GM18507 (cell line): ENCODE results near the gene TEX35.
"Not testable (repeated sequence)": the region's sequence is repeated elsewhere in the genome, so short reads cannot be mapped to it uniquely, and the experiment has no call there.

Experiments
- DNase-seq: peaks from one replicate; pipeline ENCODE4 v3.0.0; 2011; ENCODE audit warnings: low read depth; ENCODE audit not compliant: insufficient read length; ENCODE audit errors: extremely low spot score
- FAIRE-seq: peaks from 2 replicates; lab custom pipeline; 2011; peaks lifted over from hg19 to GRCh38; lab: Jason Lieb, UNC

The TEX35 gene

DNA sequence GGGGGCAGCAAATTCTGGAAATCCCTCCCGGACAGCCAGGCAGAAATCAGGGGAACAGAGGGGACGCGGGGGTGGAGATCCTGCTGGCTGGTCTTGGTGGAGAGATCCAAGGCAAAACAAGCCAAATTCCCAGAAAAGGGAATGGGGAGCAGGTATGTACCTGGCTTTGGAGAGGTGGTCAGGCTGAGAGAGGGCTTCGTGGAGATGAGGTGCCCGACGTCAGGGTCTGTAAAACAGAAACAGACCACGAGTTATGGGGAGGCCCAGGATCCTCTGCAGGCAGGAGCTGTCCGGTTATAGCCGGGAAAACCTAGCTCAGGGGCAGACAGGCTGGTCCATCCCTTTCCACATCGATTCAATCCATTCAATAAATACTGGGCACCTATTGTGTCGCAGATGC, 20.6 kb upstream of the TEX35 start:
- DNase-seq (no peak), FAIRE-seq (no peak)

DNA sequence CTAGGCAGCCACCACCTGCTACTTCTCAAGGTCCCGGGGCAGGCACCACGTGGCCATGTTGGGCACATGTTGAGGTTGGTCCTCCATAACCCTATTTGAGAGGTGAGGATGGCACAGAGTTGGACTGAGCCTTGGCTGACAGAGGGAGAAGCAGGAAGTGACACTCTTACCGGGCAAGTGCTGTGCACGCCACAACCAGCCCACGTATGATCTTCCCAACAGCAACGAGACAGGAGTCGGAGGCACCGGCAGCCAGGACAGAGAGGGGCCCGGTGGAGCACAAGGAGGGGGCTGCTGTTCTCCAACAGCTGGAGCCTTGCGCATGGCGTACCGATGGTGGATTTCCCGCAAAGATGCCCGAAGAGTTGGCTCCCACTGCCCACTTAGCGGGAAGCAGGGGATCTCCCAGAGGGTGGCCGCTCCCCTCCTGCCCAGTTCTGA, 19.6 kb upstream of the TEX35 start:
- FAIRE-seq (no peak), DNase-seq (no peak)

DNA sequence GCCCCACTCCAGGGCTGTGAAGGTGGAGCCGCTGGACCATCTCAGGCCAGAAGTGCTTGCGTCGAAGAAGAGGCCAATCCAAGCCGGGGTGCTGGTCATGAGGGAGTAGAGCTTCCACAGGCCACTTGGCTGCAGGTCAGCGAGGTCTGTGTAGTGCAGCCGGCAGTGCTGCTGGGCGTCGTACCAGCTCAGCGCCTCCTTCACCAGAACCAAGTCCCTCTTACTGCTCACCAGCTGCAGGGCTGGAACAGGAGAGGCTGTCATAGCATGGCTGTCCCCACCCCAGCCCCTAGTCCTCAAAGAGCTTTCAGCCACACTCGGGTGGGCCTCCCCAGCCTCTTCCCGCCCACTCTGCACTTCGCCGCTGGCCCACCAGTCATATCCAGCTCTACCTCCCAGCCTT, 18.3 kb upstream of the TEX35 start:
- FAIRE-seq (no peak), DNase-seq (no peak)

DNA sequence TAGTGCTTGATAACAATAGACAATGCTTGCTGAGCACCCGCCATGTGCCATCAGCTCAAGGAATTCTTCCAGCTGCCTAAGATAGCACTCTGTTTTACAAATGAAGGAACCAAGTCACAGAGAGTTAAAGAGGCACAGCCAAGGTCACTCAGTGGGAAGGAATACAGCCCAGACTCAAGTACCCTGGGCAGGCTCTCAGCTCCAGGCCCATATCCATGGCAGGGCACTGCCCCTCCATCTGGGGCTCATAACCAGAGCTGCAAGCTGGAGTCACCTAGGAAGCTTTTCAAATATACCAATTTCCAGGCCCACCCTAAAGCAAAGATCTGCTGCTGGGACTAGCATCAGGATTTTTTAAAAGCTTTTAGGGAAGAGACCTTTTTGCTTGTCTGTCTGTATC, 17.8 kb upstream of the TEX35 start:
- FAIRE-seq, result no peak
- DNase-seq, result no peak

DNA sequence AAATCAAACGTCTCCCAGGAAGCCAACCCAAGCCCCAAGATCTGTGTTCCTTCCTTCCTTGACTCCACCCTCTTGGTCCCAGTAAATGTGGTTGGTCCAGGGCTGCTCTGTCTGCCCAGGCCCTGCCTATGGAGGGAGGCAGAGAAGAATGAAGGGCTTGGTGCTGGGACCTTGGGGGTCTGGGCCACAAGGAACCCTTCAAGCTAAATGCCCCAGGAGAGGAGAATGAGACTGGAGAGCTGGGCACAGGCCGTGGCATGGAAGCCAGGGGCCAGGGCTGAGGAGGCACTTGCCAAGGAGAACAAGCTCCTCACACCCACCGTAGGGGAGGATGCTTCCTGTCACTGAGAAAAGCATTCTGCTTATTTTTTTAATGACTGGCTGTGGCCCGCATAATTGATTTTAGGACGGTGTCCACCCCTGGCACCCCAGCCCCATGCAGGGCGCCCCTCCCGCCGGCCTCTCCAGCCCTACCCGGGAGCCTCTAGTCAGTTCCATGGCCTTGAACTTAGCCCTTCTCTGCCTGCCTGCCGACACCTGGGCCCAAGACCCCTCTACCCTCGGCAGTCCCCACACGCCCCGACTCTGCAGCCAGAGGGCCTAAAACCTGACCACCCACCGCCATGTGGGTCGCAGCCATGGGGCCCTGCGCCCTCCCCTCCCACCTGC, 17.0 kb upstream of the TEX35 start:
- no peak for FAIRE-seq
- no peak for DNase-seq

DNA sequence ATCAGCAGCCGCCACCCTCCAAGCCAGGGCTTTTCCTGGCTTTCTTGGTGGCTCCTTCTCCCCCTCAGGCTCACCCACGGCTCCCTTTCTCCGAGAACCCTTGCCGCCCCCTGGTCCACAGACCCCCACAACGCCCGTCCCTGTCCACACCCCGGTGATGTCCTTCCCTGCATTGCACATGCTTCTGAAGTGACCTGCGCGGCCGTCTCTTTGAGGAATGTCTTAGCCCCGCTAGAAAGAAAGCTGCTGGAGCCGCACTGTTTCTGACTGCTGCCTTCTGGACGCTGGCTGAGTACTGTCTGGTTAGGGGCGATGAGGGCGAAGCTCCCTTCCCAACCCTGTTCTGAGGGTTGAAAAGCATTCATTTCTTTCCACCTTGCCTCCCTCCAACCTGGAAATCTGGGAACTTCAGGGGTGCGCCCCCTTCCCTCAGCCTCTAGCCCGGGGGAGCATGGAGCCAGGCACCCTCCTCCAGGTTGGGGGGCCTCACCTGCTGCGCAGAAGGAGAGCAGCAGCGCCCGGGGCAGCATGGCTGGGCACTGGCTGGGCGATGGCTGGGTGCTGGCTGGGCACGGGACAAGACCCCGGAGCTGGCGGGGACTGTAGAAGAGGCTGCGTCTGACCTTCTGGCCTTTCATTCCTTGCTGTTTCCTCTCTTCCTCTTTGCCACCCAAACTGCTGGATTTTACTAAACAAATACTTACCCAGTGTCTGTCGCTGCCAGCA, 16.3 kb upstream of the TEX35 start, which contains the start of gene CLEC20A:
Gene CLEC20A, minus strand, starts transcription at position 555 of the 726 bp plus-strand sequence. Its CDS starts 25 bp downstream, at position 530.
- no peak for DNase-seq
- no peak for FAIRE-seq

DNA sequence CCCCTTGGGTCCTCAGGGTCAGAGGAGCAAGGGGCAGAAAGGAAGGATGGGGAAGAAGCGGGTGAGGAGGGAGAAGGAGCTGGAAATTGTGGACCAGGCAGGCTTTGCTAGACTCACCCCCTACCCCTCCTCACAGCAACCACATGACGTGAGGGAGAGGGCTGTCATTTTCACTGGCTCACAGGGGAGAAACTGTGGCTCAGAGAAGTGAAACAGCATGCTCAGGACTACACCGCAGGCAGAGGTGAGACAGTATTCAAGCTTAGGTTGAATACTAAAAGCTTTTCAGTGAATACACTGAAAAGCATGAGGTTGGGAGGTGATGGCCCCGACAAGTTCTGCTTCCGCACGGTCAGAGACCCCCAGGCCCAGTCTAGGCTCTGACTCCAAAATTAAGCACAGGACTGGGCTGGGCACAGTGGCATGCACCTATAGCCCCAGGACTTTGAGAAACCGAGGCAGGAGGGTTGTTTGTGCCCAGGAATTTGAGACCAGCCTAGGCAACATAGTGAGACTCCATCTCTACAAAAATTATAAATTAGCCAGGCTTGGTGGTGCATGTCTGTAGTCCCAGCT, 14.9 kb upstream of the TEX35 start:
- FAIRE-seq (no peak), DNase-seq (no peak)

DNA sequence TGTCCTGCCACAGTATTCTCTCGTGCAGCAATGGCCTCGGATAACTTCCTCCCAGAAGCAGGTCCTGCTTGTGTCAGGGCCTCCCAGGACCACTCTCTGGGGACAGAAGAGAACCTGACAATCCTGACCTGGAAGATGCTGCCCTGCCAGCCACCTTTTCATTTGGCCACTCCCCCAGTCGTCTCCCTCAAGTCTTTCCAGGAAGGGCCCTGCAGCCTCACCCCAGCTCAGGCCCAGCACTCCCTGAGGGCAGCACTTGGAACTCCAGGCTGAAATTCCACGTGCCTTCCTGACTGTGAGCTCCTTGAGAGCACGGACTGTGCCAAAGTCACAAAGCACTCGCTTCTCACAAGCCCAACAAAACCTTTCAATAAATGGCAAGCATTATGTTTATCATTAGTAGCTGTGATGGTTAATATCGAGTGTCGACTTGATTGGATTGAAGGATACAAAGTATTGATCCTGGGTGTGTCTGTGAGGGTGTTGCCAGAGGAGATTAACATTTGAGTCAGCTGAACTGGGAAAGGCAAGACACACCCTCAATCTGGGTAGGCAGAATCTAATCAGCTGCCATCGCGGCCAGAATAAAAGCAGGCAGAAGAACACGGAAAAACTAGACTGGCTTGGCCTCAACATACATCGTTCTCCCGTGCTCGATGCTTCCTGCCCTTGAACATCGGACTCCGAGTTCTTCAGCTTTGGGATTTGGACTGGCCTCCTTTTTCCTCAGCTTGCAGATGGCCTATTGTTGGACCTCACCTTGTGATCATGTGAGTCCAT, 13.8 kb upstream of the TEX35 start:
- no peak for DNase-seq
- FAIRE-seq, result no peak

DNA sequence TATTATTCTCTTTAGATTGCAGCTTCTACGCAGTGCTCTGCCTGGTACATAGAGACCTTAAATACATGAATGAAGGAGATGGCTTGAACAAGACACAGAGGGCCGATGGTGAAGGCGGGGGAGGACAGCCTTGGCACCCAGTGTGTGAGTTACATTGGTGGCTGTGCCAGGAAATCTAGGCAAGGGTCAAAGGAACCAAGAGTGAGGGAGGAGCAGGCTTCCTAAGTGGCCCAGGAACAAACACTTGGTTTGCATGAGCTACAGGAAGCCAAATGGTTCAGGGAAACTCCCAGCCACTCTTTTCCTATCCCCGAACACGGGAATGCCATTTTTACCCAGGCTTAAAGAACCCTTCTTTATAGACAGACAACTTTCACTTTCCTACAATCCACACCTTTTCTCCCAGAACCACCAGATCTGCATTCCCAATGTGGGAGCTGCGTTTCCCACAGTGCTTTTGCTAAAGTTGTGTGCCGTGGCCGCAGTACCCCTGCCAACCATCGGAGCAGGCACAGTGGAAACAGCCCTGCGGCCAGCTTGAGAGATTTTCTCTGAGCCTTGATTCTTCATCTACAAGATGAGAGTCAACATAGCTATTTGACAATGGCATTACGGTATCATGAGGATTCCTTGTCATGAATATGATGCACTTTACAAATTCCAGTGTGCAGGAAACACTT, 12.7 kb upstream of the TEX35 start:
- DNase-seq (no peak), FAIRE-seq (no peak)

DNA sequence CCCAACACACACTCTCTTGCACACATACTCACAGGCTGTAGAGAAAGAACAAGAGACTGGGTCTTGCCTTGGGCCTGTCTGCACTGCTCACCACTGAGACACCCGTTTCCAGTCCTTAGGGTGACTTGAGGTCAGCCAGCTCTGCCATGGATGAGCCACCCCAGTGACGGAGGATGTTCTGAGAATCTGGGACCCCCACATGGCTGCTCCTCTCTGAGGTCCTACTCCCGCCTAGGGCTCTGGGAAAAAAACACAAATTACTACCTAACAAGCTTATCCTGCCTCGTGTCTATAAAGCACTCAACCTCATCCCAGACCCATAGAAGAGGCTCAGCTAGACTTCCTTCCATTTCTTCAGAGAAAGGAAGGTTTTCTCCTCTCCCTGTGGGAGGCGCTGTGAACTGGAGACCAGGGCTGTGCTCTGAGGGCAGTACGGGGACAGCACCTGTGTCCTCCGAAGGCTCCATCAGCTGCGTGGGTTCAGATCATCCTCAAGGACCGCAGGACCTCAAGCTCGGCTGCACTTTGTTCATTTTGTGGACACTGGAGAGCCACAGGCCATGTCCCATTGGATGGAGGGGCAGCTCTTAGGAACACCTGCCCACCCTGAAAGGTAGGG, 11.9 kb upstream of the TEX35 start:
- DNase-seq (no peak), FAIRE-seq (no peak)

DNA sequence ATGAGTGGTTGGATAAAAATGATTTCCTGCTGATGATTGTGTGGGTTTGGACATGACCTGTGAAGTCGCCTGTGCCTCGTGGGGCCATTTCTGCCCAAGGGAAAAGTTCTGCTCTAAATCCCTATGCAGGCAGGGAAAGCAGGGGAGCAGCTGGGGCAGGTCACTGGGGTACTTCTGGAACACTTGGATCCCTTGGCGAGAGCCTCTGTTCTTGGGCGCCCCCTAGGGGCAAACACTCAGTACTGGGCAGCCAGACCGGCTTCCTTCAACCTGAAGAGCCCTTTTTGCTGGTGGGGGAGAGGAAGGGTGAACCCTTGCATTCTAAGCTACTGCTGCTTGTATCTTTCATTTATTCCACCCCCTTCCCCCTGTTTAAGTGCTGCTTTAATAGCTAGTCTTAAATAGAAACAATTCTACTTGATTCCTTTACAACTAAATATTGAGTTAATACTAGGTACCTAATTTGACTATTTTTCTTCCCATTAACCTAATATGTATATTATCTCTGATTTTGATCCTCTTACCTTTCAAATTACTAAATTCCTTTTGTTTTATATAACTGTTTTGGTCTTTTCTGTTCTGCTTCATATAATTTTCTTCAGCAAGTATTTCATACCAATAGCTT, 11.1 kb upstream of the TEX35 start:
- peak; percentile 63 for DNase-seq
- FAIRE-seq, result peak; percentile 71

DNA sequence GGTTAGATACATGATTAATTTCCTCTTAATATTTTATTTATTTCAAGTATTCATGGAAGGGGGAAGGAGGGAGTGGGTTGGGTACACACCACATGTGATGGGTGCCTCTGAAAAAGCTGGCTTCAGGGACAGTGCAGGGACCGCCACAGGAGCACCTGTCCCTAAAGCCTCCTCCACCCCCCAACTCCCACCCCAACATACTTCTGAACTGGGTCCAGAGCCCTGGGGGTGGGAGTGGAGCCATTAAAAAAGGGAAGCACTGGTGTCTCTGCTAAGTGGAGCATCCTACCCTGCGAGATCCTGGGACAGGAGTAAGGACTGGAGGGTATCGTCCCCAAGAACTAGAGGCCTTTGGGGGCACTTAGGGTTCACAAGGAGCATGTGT, 10.6 kb upstream of the TEX35 start:
- no peak for DNase-seq
- FAIRE-seq, result no peak

DNA sequence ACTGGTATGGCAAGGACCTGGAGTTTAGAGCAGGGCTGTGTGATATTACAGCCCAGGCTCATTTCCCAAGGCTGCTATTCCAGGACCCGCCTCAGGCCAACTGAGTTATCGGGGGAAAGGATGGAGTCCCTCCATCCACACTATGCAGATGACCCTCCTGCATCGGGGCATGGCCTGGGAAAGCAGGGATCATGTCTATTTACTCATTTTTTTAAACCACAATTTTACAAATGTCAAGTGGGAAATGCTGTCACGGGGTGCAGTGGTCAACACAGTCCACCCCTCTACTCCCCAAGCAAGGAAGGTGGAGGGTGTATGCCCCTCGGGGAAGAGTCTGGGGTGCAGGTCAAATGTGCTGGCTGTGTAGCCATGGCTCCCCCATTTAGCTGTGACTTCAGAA, 10.1 kb upstream of the TEX35 start:
- DNase-seq, result no peak
- FAIRE-seq, result no peak

DNA sequence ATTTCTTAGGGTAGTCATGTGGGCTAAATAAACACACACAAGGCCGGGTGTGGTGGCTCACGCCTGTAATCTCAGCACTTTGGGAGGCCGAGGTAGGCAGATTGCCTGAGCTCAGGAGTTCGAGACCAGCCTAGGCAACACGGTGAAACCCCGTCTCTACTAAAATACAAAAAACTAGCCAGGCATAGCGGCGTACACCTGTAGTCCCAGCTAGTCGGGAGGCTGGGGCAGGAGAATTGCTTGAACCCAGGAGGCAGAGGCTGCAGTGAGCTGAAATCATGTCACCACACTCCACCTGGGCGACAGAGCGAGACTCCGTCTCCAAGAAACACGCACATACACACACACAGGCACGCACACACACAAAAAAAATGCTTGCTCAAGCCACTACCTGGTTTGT, 9.6 kb upstream of the TEX35 start:
- DNase-seq, FAIRE-seq: not testable (repeated sequence)

DNA sequence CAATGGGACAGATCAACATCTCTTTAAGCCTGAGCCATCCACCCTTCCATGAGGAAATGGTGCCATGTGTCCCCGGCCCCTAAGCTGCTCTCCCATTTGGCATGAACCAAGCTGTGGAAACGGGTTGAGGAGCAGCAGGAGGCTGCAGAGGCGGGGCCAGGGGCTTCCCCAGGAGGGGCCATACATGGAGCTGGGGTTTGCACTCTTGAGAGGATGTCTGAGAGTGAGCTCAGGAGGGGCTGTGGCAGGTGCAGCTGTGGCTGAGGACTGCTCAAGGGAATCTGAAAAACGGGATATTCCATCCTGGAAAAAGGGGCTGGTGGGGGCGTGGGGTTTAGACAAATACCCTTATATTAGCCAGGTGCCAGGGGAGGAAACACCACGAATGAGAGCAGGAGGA, 9.1 kb upstream of the TEX35 start:
- DNase-seq, result no peak

DNA sequence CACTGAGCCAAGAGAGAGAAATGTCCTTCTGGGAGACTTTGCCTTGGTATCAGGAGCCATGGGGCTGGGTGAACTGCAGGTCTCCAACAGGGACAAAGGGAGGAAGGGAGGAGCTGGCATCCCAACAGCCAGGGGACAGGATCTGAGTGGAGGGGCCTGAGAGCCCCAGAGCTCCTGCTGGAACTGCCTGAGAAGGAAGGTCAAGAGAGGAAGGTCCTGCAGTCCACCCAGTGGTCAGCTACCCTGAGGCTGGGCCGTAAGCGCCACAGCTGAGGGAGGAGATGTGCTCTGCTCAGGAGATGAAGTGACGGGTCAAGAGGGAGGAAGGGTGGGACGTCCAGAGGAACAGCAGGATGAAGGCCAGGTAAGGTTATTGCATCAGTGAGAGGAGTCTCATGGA, 8.6 kb upstream of the TEX35 start:
- DNase-seq (no peak), FAIRE-seq (no peak)

More for the DNA sequence above, 9.1 kb upstream of the TEX35 start:
- no peak for FAIRE-seq

DNA sequence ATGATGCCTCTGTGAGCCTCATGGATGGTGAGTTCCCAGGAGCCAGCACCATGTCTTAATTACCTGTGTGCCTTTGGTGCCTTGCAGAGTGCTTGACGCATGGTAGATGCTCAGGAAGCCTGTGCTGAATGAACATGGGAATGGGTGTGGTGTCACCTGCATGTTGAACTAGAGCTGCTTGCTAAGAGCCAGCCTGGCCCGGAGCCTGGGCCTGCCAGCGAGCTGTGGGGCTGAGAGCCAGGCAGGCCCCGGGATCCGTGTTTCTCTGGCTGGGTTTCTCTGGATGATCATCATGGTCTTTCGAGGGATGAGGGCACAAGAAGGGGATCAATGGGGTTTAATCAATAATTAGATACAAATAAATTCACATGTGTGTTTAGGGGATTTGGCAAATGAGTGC, 6.7 kb upstream of the TEX35 start:
- FAIRE-seq (no peak), DNase-seq (no peak)

DNA sequence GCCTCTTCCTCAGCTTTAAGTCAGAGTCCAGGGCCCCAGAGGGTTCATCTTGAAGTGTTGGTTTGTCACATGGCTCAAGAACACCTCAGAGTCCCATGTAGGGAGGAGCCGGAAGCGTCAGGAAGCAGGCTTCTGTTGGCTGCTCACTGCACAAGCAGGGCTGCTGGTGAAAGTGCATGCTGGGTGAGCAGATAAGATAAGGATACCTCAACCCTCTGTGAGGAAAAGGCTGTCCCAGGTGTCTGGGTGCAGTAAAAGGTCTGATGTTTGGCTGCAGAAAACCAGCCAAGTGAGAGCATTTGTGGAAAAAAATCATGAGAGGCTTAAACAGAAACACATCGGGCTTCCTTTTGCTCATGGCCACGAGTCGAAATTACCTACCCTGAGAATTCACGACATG, 6.2 kb upstream of the TEX35 start:
- DNase-seq (no peak), FAIRE-seq (no peak)
